Measurements from ENCODE around the gene EAF2.

DNA sequence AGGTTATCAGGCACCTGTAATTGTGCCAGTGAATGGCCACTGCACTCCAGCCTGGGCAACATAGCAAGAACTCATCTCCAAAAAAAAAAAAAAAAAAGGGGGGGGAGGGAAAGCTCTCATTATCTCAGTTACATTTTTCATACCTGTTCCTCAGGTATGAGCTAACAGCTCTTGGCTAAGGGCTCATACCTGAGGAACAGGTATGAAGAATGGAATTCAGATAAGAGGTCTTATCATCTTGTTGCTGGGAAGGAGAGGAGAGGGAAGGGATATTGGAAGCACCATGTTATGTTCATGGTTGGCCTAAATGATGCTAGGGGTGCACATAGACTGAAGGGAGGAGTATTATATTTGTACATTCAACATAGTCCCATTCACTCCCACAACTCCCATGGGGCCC lies 61.8 kb downstream of the EAF2 start:
- TF ChIP-seq, protein P1, sequence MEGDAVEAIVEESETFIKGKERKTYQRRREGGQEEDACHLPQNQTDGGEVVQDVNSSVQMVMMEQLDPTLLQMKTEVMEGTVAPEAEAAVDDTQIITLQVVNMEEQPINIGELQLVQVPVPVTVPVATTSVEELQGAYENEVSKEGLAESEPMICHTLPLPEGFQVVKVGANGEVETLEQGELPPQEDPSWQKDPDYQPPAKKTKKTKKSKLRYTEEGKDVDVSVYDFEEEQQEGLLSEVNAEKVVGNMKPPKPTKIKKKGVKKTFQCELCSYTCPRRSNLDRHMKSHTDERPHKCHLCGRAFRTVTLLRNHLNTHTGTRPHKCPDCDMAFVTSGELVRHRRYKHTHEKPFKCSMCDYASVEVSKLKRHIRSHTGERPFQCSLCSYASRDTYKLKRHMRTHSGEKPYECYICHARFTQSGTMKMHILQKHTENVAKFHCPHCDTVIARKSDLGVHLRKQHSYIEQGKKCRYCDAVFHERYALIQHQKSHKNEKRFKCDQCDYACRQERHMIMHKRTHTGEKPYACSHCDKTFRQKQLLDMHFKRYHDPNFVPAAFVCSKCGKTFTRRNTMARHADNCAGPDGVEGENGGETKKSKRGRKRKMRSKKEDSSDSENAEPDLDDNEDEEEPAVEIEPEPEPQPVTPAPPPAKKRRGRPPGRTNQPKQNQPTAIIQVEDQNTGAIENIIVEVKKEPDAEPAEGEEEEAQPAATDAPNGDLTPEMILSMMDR (IDR thresholded peaks at IDR 0.05; ENCODE audit: low read depth, low read length, missing input control): no peak
- TF ChIP-seq EGR1 (IDR thresholded peaks at IDR 0.05; ENCODE audit: low read depth in 2 of 2): no peak
- no peak for TF ChIP-seq RAD21 (IDR thresholded peaks at IDR 0.05)
- TF ChIP-seq, protein P2, sequence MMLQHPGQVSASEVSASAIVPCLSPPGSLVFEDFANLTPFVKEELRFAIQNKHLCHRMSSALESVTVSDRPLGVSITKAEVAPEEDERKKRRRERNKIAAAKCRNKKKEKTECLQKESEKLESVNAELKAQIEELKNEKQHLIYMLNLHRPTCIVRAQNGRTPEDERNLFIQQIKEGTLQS (IDR thresholded peaks at IDR 0.05): no peak
- TF ChIP-seq, protein P3, sequence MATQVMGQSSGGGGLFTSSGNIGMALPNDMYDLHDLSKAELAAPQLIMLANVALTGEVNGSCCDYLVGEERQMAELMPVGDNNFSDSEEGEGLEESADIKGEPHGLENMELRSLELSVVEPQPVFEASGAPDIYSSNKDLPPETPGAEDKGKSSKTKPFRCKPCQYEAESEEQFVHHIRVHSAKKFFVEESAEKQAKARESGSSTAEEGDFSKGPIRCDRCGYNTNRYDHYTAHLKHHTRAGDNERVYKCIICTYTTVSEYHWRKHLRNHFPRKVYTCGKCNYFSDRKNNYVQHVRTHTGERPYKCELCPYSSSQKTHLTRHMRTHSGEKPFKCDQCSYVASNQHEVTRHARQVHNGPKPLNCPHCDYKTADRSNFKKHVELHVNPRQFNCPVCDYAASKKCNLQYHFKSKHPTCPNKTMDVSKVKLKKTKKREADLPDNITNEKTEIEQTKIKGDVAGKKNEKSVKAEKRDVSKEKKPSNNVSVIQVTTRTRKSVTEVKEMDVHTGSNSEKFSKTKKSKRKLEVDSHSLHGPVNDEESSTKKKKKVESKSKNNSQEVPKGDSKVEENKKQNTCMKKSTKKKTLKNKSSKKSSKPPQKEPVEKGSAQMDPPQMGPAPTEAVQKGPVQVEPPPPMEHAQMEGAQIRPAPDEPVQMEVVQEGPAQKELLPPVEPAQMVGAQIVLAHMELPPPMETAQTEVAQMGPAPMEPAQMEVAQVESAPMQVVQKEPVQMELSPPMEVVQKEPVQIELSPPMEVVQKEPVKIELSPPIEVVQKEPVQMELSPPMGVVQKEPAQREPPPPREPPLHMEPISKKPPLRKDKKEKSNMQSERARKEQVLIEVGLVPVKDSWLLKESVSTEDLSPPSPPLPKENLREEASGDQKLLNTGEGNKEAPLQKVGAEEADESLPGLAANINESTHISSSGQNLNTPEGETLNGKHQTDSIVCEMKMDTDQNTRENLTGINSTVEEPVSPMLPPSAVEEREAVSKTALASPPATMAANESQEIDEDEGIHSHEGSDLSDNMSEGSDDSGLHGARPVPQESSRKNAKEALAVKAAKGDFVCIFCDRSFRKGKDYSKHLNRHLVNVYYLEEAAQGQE (IDR thresholded peaks at IDR 0.05): no peak
